ENCODE measurements around the gene CAPN14.

Gene CAPN14

DNA sequence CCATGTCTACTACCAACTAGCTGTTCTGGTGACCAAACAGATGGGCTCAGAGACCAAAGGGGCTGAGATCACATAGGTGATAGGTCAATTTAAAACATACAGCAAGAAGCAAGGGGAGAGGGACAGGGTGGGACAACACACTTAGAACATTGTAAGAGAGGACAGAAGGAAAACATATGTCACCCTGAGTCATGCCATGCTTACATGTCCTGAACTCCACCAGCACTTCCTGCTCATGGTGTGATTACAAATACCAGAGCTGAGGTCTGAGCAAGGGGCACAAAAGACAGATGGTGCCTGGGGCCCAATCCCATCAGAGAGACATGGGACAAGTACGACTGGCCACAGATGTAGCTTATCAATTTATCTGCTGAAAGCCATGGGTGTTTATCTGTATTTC is 50.4 kb downstream of the CAPN14 start:
- no peak overlapping the region for H3K4me3 ChIP-seq (ENCODE audit: low read length)
- DNase-seq (ENCODE audit: low read depth) = no peak
- TF ChIP-seq, protein P1, sequence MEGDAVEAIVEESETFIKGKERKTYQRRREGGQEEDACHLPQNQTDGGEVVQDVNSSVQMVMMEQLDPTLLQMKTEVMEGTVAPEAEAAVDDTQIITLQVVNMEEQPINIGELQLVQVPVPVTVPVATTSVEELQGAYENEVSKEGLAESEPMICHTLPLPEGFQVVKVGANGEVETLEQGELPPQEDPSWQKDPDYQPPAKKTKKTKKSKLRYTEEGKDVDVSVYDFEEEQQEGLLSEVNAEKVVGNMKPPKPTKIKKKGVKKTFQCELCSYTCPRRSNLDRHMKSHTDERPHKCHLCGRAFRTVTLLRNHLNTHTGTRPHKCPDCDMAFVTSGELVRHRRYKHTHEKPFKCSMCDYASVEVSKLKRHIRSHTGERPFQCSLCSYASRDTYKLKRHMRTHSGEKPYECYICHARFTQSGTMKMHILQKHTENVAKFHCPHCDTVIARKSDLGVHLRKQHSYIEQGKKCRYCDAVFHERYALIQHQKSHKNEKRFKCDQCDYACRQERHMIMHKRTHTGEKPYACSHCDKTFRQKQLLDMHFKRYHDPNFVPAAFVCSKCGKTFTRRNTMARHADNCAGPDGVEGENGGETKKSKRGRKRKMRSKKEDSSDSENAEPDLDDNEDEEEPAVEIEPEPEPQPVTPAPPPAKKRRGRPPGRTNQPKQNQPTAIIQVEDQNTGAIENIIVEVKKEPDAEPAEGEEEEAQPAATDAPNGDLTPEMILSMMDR (conservative IDR thresholded peaks at IDR 0.05; ENCODE audit: low read length) = no peak

DNA sequence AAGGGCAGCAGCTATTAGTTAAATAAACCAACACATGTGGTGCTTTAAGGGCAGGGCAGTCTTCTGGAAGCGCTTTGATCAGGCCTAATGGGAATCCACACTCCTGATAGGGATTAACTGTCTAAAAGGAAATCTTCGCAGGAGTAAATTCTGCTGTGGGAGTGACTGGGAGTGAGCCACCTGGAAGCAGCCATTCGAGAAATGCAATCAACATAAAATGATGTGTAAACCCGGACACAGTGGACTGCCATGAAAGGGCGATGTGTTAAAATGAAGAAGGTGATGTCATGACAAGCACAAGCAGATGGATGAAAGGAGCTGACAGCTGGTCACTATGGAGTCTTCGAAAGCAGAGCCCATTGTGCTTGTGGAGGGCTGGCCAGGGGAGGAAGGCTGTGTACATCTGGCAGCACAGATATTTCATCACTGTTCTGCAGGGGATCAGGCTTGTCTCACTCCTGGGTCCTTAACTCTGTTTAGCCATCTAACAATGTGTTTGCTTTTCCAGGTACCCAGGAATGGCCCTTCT is 54.2 kb downstream of the CAPN14 start:
- no peak overlapping the region for H3K4me3 ChIP-seq (ENCODE audit: low read length)
- TF ChIP-seq, protein P1 (conservative IDR thresholded peaks at IDR 0.05; ENCODE audit: low read length) = no peak
- DNase-seq (ENCODE audit: low read depth) = no peak

DNA sequence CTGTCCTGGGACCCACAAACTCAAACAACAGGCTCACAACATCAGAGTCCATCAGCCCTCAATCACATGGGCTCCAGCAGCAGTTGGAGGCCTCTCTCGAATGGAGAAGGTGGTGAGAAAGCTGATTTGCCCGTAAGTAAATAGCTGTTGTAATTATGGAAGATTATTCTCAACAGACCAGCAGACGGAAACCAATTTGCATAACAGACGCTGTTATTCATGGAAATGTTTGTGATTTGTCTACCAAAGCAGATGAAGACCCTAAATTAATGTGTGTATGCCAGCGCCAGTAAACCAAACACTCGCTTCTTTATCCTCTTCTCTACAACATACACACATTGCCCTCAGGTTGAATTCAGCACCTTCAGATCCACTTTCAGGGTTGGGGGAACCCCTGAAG is 55.7 kb downstream of the CAPN14 start:
- DNase-seq (ENCODE audit: low read depth) = no peak
- no peak overlapping the region for H3K4me3 ChIP-seq (ENCODE audit: low read length)
- TF ChIP-seq, protein P1 (conservative IDR thresholded peaks at IDR 0.05; ENCODE audit: low read length) = no peak

- no peak overlapping the region for H3K4me3 ChIP-seq (ENCODE audit: low read length)
- TF ChIP-seq, protein P1 (conservative IDR thresholded peaks at IDR 0.05; ENCODE audit: low read length) = no peak; the same call in 1 of the 2 replicates
- DNase-seq (ENCODE audit: low read depth) = no peak
Measured at GRCh38 chr2:31151501-31151900, 65.8 kb downstream of the CAPN14 start.

- H3K4me3 ChIP-seq (ENCODE audit: low read length) = no peak overlapping the region
- no peak for DNase-seq (ENCODE audit: low read depth)
- TF ChIP-seq, protein P1 (conservative IDR thresholded peaks at IDR 0.05; ENCODE audit: low read length) = no peak
Measured at GRCh38 chr2:31150120-31150670, 67.1 kb downstream of the CAPN14 start.

- H3K4me3 ChIP-seq (ENCODE audit: low read length) = no peak overlapping the region
- DNase-seq (ENCODE audit: low read depth) = no peak
- TF ChIP-seq, protein P1 (conservative IDR thresholded peaks at IDR 0.05; ENCODE audit: low read length) = no peak
Measured at GRCh38 chr2:31148514-31148913, 68.8 kb downstream of the CAPN14 start.

DNA sequence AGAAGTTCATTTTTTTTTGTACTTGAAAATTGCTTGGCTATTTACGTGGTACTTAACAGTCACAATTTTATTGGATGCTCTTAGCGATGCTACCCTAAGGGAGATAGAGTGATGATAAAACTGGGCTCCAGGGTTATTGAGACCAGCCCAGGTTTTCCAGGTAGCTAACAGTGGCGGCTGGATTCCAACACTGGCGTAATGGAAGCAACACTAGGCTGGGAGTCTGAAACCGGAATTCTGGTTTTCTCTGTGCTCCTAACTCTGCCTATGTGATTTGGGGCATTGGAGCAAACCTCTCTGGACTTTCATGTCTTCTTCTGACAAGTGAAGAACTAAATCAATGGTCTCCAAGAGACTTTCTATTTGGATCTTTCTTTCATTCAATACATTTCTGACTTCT is 69.7 kb downstream of the CAPN14 start:
- DNase-seq (ENCODE audit: low read depth) = no peak
- TF ChIP-seq, protein P1 (conservative IDR thresholded peaks at IDR 0.05; ENCODE audit: low read length) = no peak
- H3K4me3 ChIP-seq (ENCODE audit: low read length) = no peak overlapping the region
